ENCODE data around the gene HDAC9.
A peak's percentile ranks its signal among the peaks of the same experiment; 100 is the strongest.

The HDAC9 gene

DNA sequence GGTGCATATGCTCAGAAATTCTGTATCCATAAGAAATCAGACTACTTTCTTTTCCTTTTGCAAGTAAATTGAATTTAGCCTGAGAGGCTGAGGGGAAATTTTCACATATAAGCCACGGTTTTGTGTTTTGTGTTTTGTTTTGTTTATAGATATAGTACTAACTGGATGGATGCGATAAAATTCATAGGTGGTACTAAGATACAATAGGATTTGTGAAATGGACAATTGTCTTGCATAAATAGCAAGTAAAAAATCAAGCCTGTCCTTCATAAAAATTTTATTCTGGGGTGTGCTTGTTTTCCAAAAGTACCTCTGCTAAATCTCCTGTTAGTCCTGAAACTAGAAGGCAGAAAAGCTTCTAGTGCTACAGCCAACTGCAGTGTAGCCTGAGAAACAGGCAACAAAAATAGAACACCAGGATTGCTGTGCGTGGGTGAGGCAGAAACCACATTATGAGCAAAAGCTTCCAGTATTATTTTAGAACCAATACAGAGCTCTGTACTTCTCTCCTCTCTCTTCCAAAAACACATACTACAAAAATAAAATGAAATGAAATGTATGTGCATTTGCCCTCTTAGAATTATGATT is 634 bp upstream of the HDAC9 start:
- DNase-seq (ENCODE audit: low spot score): peak; percentile 77

GRCh38 chr7:18496341-18496700 is 772 bp downstream of the HDAC9 start:
- no peak for DNase-seq (ENCODE audit: low spot score)

- peak; percentile 29 for DNase-seq (ENCODE audit: low spot score)
These were observed 1.5 kb downstream of the HDAC9 start for GRCh38 chr7:18497082-18497481.

- peak; percentile 41 for DNase-seq (ENCODE audit: low spot score)
These were observed 2.3 kb downstream of the HDAC9 start for GRCh38 chr7:18497800-18498199.

- peak; percentile 63 for DNase-seq (ENCODE audit: low spot score)
These were observed 2.8 kb downstream of the HDAC9 start for GRCh38 chr7:18498341-18498740.

GRCh38 chr7:18499407-18500177 is 4.0 kb downstream of the HDAC9 start:
- peak; percentile 61 for DNase-seq (ENCODE audit: low spot score)

DNA sequence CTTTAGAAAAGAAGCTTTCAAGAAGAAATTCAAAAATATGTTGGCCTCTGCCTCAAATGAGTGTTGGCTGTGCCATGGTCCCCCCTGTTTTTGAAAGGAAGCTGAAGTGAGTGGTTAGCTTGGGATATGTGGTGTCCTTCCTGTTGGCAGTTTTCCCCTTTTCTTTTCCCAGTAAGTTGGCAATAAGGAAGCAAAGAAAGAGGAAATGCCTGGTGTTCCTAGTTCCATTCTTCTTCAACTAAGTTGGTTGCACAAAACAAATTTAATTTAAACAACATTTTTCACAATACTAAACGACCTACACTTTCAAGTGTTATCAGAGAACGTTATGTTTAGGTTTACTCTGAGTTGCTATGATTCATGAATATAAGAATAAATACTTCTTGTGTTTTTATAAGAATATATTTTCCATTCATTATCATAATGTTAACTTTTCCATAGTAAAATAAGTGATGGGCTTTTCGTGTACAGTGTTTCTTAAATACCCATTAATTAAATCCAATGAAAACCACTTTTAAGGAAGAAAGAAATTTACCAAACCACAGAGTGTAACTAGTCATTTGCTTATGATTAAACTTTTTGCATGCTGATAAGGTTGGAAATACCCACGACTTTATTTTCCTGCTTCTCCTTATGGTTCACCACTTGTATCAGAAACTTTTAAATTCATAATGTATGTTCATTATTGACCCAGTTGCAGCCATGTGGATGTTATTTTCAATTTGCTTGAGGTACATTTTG is 7.7 kb downstream of the HDAC9 start:
- no peak for DNase-seq (ENCODE audit: low spot score)

DNA sequence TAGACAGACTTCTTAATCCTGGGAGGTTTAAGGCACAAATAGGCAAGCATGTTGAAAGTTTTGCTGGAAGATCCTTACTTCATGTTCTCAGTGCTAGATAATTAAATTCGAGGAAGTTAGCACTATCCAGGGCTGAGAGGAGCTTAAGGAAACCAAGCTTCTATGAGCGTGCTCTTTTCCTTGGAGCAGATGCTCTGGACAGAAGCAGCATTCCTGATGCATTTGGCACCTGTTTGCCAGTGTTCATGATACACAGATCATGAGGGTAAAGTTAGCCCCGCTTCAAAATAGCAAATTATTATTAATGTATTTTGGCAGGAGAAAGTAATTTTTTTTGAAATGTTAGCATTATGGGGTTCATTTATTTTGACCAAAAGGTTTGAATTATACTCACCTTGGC is 9.4 kb downstream of the HDAC9 start:
- DNase-seq (ENCODE audit: low spot score): peak; percentile 42

DNA sequence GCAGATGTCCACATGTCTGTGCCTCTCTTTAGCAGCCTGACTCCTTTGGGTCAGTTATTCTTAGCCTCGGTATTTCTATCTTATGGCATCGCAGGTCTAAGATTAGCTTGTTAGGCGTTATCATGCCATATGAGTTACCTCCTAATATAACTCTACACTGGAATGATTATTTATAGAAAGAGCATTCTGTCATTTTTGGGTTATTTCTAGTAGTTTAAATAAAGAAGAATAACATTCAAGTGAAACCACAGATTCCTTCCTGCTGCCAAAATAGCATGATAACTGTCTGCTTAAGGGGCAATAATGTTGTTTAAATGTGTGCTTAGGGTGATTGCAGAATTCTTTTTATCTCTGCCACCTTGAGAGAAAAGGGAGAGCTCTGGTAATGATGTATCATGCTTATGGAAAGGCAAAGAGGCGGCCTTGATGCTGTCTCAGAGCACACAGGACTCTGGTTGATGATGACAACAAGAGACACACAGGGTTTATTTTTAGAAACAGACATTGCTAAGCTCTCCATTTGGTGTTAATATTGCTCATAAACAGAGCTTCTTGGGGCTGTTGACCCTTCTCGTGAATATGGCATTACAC is 10.4 kb downstream of the HDAC9 start:
- peak; percentile 62 for DNase-seq (ENCODE audit: low spot score)

DNA sequence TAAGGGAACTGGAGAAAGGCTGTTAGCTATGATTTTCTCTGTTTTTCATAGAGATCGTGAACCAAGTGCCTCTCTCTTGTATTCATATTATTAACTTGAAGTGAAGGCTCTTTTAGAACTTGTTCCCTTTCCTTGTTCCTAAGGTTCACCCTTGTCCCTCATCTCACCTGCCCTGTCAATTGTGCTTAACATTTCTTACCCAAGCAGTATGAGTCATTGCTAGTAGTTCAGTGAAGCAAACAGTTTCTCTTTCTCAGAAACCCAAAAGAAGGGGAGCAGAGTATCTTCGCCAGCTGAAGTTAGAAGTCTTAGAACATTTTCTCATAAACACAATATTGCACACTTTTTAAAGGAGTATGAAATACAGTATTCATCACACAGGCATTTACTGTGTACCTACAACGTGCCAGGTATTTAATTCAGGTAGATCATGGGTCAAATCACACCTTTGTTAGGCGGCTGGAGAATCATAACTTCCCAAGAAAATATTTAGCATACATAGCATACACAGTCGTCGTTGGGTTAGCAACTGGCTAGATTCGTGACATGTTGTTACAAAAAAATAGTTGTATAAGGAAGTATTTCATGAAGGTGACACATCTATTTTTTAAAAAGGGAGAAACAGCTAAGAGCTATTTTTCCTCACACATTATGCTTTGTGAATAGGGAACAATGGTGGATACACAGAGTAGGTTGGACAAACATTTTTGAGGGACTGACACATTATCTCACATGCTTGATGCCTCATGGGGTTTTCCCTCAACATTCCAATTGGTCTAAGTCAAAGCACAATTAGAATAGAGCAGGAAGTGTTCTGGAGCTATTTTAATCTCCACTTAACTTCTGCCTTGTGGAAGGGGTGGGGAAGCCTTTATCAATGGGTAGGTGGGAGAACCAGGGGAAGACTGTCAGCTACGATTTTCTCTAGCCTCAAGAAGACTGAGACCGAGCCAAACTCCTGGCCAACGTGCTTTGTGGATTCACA is 13.2 kb downstream of the HDAC9 start:
- DNase-seq (ENCODE audit: low spot score): no peak

DNA sequence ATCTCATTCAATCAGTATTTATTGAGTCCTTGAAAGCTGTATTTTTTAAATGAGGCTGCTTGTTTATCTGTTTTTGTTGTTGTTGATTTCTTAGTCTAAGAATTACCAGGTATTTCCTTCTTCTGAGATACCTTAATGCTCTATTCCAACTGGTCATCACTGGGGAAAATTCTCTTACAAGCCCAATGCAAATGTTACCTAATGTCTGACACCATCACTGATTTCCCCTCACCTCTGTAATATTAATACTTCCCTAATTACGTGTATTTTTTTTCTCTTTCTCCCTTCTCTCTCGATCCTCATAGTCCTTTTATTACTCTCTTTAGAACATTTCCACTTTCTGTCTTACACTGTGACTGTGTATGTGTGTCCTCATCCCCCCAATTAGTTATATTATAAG is 13.9 kb downstream of the HDAC9 start:
- DNase-seq (ENCODE audit: low spot score): no peak

GRCh38 chr7:18511351-18512140 is 16.0 kb downstream of the HDAC9 start:
- DNase-seq (ENCODE audit: low spot score): no peak

- DNase-seq (ENCODE audit: low spot score): no peak
These were observed 17.8 kb downstream of the HDAC9 start for GRCh38 chr7:18513343-18513742.

DNA sequence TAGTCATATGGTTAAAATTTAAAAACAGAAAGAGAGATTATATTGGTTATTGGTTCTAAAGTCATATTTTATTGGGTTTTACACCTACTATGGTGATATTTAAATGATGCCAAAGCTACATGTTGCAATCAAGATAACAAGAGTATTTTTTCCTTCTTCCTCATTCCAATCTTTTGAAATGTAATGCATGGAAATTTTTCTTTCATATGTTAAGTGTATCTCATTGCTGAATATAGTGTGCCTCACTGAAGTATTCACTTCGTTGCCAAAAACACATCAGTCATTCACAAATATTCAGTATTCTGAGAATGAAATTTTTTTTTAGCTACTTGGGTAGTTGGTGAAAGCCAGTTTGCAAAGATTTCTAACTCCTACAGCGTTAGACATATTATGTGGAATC is 19.5 kb downstream of the HDAC9 start:
- no peak for DNase-seq (ENCODE audit: low spot score)

- no peak for DNase-seq (ENCODE audit: low spot score)
These were observed 22.1 kb downstream of the HDAC9 start for GRCh38 chr7:18517646-18518045.

- DNase-seq (ENCODE audit: low spot score): no peak
These were observed 23.0 kb downstream of the HDAC9 start for GRCh38 chr7:18518555-18518954.

- DNase-seq (ENCODE audit: low spot score): no peak
These were observed 25.1 kb downstream of the HDAC9 start for GRCh38 chr7:18520450-18521235.

DNA sequence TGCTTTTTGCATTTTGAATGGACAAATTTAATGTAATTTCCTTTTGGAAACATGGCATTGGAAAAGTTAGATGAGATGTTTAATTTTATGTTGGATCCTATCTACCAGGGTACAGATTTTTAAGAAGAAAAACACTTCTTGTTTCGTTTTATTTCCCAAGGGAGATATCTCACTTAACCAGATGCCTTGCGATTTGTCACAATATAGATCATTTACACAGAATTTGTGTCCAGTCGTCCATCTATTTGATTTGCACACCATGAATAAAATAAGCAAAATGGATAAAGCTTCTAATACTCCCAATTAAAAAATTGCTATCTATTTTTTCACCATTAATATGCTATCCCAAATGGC is 25.7 kb downstream of the HDAC9 start:
- no peak for DNase-seq (ENCODE audit: low spot score)

- DNase-seq (ENCODE audit: low spot score): no peak
These were observed 26.5 kb downstream of the HDAC9 start for GRCh38 chr7:18521945-18522566.

GRCh38 chr7:18524248-18524647 is 28.7 kb downstream of the HDAC9 start:
- DNase-seq (ENCODE audit: low spot score): no peak

Data from cerebellar cortex (tissue), 1 donor.